Esophagus squamous epithelium (tissue), 5 donors: Measurements from ENCODE around the gene FMN2. TPM values are rescaled to one million over a fixed set of nuclear protein-coding genes. Genes with fewer than 3 reads are reported as not detected.

Source experiments
- DNase-seq: peaks from one replicate; lab custom pipeline; 2025; lab: John Stamatoyannopoulos, UW
- H3K27ac ChIP-seq, 4 donors: fragments of 200-600 bp; sonication (generic); one replicate each; pipeline ENCODE4 v1.5.1; 2016 to 2019; ENCODE audit warnings: mild to moderate bottlenecking in 1 of 4
- H3K27me3 ChIP-seq, 4 donors: fragments of 200-600 bp; sonication (generic); 1 replicate in 3 of 4; 2 replicates in 1 of 4; pipeline versions ENCODE4 v1.5.1 to v1.6.0; 2017 to 2021; ENCODE audit warnings: antibody characterized with exemption in 1 of 4
- H3K36me3 ChIP-seq, 3 donors: fragments of 200-600 bp; sonication (generic); one replicate each; pipeline ENCODE4 v1.5.1; 2016 to 2019
- H3K4me1 ChIP-seq, 3 donors: fragments of 200-600 bp; sonication (generic); one replicate each; pipeline ENCODE4 v1.5.1; 2017 to 2019
- H3K4me3 ChIP-seq, 4 donors: fragments of 200-600 bp; sonication (generic); 1 replicate in 3 of 4; 2 replicates in 1 of 4; pipeline ENCODE4 v1.5.1; 2016 to 2019; ENCODE audit warnings: mild to moderate bottlenecking in 2 of 4, moderate library complexity in 1 of 4
- H3K9me3 ChIP-seq, 3 donors: fragments of 200-600 bp; sonication (generic); one replicate each; pipeline ENCODE4 v1.5.1; 2016 to 2019
- POLR2A ChIP-seq, 4 donors: fragments of 450-650 bp; IDR thresholded peaks; one replicate each; pipeline ENCODE4 v1.6.1; 2017; ENCODE audit warnings: antibody characterized with exemption in 4 of 4, mild to moderate bottlenecking in 4 of 4, moderate library complexity in 3 of 4
- WGBS, 2 donors: methylation state at CpG; one replicate each; pipeline ENCODE4 v1.1.5; 2018; 5-methylcytosine and 5-hydroxymethylcytosine counted together
- intact Hi-C: fragments of 100-400 bp; cut with DNase I; formaldehyde crosslinking; loops from one replicate; pipeline ENCODE4 v1.15.0; 2022
- total RNA-seq, 4 donors: library from RNA; depleted of rRNA; stranded (reverse); fragments of >200 nt; gene quantifications; one replicate each; pipeline ENCODE4 v1.1.0, GENCODE V29; 2016
- TF ChIP-seq, protein P1 (sequence below), 6 experiments: fragments of 450-650 bp in 4 of 6; fragments of 200-600 bp in 2 of 6; sonication (generic) in 2 of 6; IDR thresholded peaks; one replicate each; pipeline ENCODE4 v1.5.1; 2016 to 2019; ENCODE audit warnings: antibody characterized with exemption in 6 of 6, mild to moderate bottlenecking in 4 of 6, moderate library complexity in 4 of 6
- donor health status: DM: yes; HTN: yes; CAD: no.

The FMN2 gene
- total RNA-seq, 4 donors from 2014 or later: 0.19 to 0.35 TPM; not detected in 2

DNA sequence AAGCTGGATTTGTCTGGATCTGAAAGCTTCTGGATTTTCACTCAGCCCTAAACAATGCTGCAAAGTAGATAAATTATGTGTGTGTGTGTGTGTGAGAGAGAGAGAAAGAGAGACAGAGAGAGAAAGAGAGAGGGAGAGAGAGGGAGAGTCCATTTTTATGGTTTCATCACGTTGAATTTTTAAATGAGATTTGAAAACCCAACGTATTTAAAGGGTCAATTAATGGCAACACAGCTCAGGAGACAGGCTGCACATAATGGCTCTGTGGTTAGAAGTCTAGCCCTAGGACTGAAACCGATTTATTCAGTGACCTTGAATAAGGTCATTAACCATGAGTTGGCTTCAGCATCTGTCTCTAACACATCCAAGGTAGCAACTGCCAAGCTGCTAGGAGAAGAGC lies 35.3 kb upstream of the FMN2 start:
- DNase-seq: no peak
- WGBS, 2 donors: 30 to 40% methylated on average over 3 of the region's 3 CpGs
- no peak for TF ChIP-seq POLR2A (IDR thresholded peaks at IDR 0.05)
- TF ChIP-seq, protein P1, sequence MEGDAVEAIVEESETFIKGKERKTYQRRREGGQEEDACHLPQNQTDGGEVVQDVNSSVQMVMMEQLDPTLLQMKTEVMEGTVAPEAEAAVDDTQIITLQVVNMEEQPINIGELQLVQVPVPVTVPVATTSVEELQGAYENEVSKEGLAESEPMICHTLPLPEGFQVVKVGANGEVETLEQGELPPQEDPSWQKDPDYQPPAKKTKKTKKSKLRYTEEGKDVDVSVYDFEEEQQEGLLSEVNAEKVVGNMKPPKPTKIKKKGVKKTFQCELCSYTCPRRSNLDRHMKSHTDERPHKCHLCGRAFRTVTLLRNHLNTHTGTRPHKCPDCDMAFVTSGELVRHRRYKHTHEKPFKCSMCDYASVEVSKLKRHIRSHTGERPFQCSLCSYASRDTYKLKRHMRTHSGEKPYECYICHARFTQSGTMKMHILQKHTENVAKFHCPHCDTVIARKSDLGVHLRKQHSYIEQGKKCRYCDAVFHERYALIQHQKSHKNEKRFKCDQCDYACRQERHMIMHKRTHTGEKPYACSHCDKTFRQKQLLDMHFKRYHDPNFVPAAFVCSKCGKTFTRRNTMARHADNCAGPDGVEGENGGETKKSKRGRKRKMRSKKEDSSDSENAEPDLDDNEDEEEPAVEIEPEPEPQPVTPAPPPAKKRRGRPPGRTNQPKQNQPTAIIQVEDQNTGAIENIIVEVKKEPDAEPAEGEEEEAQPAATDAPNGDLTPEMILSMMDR (IDR thresholded peaks at IDR 0.05): no peak
- H3K27me3 ChIP-seq: no peaks in the 10 kb centered on the region
- no peaks in the 10 kb centered on the region for H3K9me3 ChIP-seq
- H3K36me3 ChIP-seq: no peaks in the 10 kb centered on the region
- no peak overlapping the region for H3K4me3 ChIP-seq
- H3K27ac ChIP-seq: no peak overlapping the region
- intact Hi-C loops: no loop called here
- no peaks in the 10 kb centered on the region for H3K4me1 ChIP-seq

DNA sequence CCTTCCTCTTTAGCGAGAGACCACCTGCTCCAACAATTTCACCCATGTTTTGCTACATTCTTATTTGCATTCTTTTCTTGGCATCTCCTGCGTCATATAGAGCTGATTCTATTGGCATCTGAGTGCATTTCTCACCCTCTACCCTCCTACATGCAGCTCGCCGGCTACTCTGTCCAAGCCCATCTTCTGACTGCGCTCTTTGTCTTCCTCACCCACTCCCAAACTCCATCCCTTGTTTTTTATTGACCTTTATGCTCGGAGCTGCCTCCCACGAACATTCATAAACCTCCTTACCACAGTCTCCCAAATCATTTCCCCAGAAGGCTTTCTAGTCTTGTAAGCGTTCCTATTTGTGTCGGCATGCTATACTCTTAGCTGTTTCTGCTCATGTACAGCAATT lies 33.6 kb upstream of the FMN2 start:
- H3K27ac ChIP-seq: no peak overlapping the region
- intact Hi-C loops: no loop called here
- no peaks in the 10 kb centered on the region for H3K27me3 ChIP-seq
- no peak for DNase-seq
- H3K36me3 ChIP-seq: no peaks in the 10 kb centered on the region
- H3K9me3 ChIP-seq: no peaks in the 10 kb centered on the region
- TF ChIP-seq, protein P1 (IDR thresholded peaks at IDR 0.05): no peak
- TF ChIP-seq POLR2A (IDR thresholded peaks at IDR 0.05): no peak
- WGBS, 2 donors: 69 to 73% methylated on average over 9 of the region's 9 CpGs
- no peak overlapping the region for H3K4me3 ChIP-seq
- H3K4me1 ChIP-seq: no peaks in the 10 kb centered on the region

DNA sequence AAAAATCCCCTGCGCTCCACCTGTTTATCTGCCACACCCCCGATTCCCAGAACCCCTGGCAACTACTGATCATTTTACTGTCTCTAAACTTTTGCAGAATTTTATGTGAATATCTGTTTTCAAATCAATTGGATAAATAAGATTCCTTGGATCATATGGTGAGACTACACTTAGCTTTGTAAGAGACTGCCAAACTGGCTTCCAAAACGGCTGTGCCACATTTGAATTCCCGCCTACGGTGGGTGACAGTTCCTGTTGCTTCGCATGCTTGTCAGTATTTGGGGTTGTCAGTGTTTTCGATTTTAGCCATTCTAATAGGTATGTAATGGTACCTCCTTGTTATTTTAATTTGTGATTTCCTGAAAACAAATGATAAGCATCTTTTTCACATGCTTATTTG lies 22.7 kb upstream of the FMN2 start:
- DNase-seq: no peak

DNA sequence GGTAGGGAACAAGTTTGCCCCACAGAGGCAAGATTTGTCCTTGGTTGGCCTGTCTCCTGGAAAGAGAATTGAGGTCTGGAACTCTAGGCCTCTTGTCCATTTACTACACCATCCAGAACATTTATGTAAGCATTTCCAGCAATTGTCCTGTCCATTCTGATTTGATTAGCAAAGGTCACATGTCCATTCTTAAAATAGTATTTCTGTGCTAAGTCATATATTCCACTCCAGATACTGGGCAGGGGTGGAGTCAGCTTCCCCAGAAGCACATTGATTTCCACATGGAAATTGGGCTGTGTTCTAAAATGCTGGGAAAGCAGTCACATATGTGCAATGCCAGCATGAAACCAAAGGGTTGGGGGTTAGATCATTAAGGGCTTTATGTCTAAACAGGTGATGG lies 21.5 kb upstream of the FMN2 start:
- no peaks in the 10 kb centered on the region for H3K27me3 ChIP-seq
- no peak overlapping the region for H3K27ac ChIP-seq
- TF ChIP-seq, protein P1 (IDR thresholded peaks at IDR 0.05): no peak
- no peak for TF ChIP-seq POLR2A (IDR thresholded peaks at IDR 0.05)
- H3K4me3 ChIP-seq: no peak overlapping the region
- no peak for DNase-seq
- no peaks in the 10 kb centered on the region for H3K4me1 ChIP-seq
- H3K36me3 ChIP-seq: no peaks in the 10 kb centered on the region
- intact Hi-C loops: no loop called here
- H3K9me3 ChIP-seq: no peaks in the 10 kb centered on the region

More for the DNA sequence above, 22.7 kb upstream of the FMN2 start:
- no peaks in the 10 kb centered on the region for H3K4me1 ChIP-seq
- intact Hi-C loops: no loop called here
- no peaks in the 10 kb centered on the region for H3K27me3 ChIP-seq
- no peaks in the 10 kb centered on the region for H3K36me3 ChIP-seq
- H3K4me3 ChIP-seq: no peak overlapping the region
- no peaks in the 10 kb centered on the region for H3K9me3 ChIP-seq
- 83 to 88% methylated on average over 7 of the region's 7 CpGs for WGBS, 2 donors
- TF ChIP-seq, protein P1 (IDR thresholded peaks at IDR 0.05): no peak
- no peak for TF ChIP-seq POLR2A (IDR thresholded peaks at IDR 0.05)
- H3K27ac ChIP-seq: no peak overlapping the region

DNA sequence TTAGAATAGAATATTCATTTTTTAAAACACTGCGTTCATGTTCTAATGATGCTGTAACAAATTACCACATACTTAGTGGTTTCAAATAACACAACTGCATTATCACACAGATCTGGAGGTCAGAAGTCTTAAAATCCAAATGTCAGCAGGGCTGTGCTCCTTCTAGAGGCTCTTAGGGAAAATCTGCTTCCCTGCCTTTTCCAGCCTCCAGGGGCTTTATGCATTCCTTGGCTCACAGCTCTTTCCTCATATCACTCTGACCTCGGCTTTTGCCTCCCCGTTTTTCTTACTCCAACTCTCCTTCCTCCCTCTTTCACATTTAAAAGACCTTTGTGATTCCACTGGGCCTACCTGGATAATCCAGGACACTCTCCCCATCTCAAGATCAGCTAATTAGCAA lies 18.6 kb upstream of the FMN2 start:
- no peaks in the 10 kb centered on the region for H3K4me1 ChIP-seq
- H3K9me3 ChIP-seq: no peaks in the 10 kb centered on the region
- no peak for TF ChIP-seq POLR2A (IDR thresholded peaks at IDR 0.05)
- TF ChIP-seq, protein P1 (IDR thresholded peaks at IDR 0.05): no peak
- H3K36me3 ChIP-seq: no peaks in the 10 kb centered on the region
- no peaks in the 10 kb centered on the region for H3K27me3 ChIP-seq
- DNase-seq: no peak
- no peak overlapping the region for H3K27ac ChIP-seq
- WGBS, 2 donors: 34 to 64% methylated on average over 3 of the region's 3 CpGs
- intact Hi-C loops: no loop called here
- no peak overlapping the region for H3K4me3 ChIP-seq
